GM12878 (cell line): ENCODE measurements around the gene SUGP1. TPM values are rescaled to one million over a fixed set of nuclear protein-coding genes. Genes with fewer than 3 reads are reported as not detected.

Experiments used
- ATAC-seq: fragments of 200-7000 bp; cut with Tn5 transposase; 3 replicates; pipeline ENCODE4 v1.9.1; 2020; ENCODE audit warnings: mild to moderate bottlenecking, moderate library complexity
- BruUV-seq: library from RNA; stranded (reverse); fragments of 400-500 nt; replicated peaks from 2 replicates; lab custom pipeline; 2021; lab: Mats Ljungman, UMichigan
- CTCF ChIA-PET: fragments of 300-600 bp; sonication (Branson Sonifier 250); formaldehyde crosslinking; extraction: SDS; loops from one replicate; lab custom pipeline; 2021; ENCODE audit warnings: inconsistent platforms; lab: Yijun Ruan, JAX
- POLR2A ChIA-PET: fragments of 350-600 bp; formaldehyde crosslinking; extraction: SDS; loops from one replicate; lab custom pipeline; 2021; ENCODE audit warnings: inconsistent platforms; lab: Charles Lee
- RAD21 ChIA-PET: fragments of 300-600 bp; sonication (Branson Sonifier 250); formaldehyde crosslinking; loops from one replicate; lab custom pipeline; 2023; ENCODE audit warnings: antibody characterized with exemption; ENCODE audit not compliant: unreplicated experiment; lab: Charles Lee
- SMC1A ChIA-PET: fragments of 300-600 bp; sonication (Branson Sonifier 250); formaldehyde crosslinking; loops from one replicate; lab custom pipeline; 2023; ENCODE audit not compliant: unreplicated experiment, uncharacterized antibody; lab: Charles Lee
- DNase-seq: peaks from one replicate; pipeline ENCODE4 v3.0.0-alpha.2; 2011; ENCODE audit warnings: low read depth, low spot score
- FAIRE-seq: peaks from 3 replicates; lab custom pipeline; 2011; peaks lifted over from hg19 to GRCh38; lab: Jason Lieb, UNC
- H2AFZ ChIP-seq: 2 replicates; pipeline ENCODE4 v1.6.0; 2011; ENCODE audit warnings: low read depth, low read length, control low read depth; ENCODE audit not compliant: control insufficient read depth
- H3K27ac ChIP-seq: 2 replicates; pipeline ENCODE4 v1.5.1; 2011; ENCODE audit warnings: control low read depth; ENCODE audit not compliant: control insufficient read depth, insufficient read depth
- H3K27me3 ChIP-seq, 2 experiments: replicated peaks in 1 of 2; 2 replicates each; pipeline versions ENCODE4 v1.6.0 to v1.6.1; 2011; ENCODE audit warnings: low read length in 1 of 2; ENCODE audit not compliant: control insufficient read depth in 2 of 2, insufficient read depth in 2 of 2
- H3K36me3 ChIP-seq, 2 experiments: 2 replicates each; pipeline ENCODE4 v1.5.1; 2011; ENCODE audit warnings: low read length in 1 of 2; ENCODE audit not compliant: control insufficient read depth in 2 of 2, insufficient read depth in 2 of 2
- H3K4me1 ChIP-seq: 2 replicates; pipeline ENCODE4 v1.6.1; 2011; ENCODE audit warnings: mild to moderate bottlenecking, low read length, moderate library complexity, mixed read lengths; ENCODE audit not compliant: control insufficient read depth, insufficient read depth
- H3K4me2 ChIP-seq: 2 replicates; pipeline ENCODE4 v1.6.0; 2011; ENCODE audit warnings: control low read depth; ENCODE audit not compliant: control insufficient read depth, insufficient read depth
- H3K4me3 ChIP-seq: fragments of 200-600 bp; sonication (generic); 2 replicates; pipeline ENCODE4 v1.5.1; 2016
- H3K79me2 ChIP-seq: 2 replicates; pipeline ENCODE4 v1.6.0; 2011; ENCODE audit warnings: low read length; ENCODE audit not compliant: control insufficient read depth, insufficient read depth
- H3K9ac ChIP-seq: 2 replicates; pipeline ENCODE4 v1.8.0; 2011; ENCODE audit warnings: low read length, control low read depth, mixed read lengths; ENCODE audit not compliant: control insufficient read depth, insufficient read depth
- H3K9me3 ChIP-seq: replicated peaks from 3 replicates; pipeline ENCODE4 v1.5.1; 2011; ENCODE audit warnings: mild to moderate bottlenecking, low read length; ENCODE audit not compliant: control insufficient read depth, insufficient read depth
- H4K20me1 ChIP-seq: 2 replicates; pipeline ENCODE4 v1.6.0; 2011; ENCODE audit not compliant: control insufficient read depth, insufficient read depth
- CBX5 ChIP-seq: sonication (generic); IDR thresholded peaks from 2 replicates; pipeline ENCODE4 v1.6.1; 2016; ENCODE audit warnings: low read depth, moderate library complexity, mild to moderate bottlenecking, inconsistent platforms
- CHD4 ChIP-seq: fragments of 200-600 bp; sonication (generic); IDR thresholded peaks from 2 replicates; pipeline ENCODE4 v1.6.1; 2016; ENCODE audit warnings: mild to moderate bottlenecking
- E2F4 ChIP-seq: IDR thresholded peaks from 2 replicates; pipeline ENCODE4 v1.6.1; 2012; ENCODE audit warnings: low read depth, low read length, improper control_type of control experiment
- GATAD2B ChIP-seq: fragments of 450-650 bp; conservative IDR thresholded peaks from 2 replicates; pipeline ENCODE4 v1.6.1; 2017; ENCODE audit warnings: low read depth, mild to moderate bottlenecking, moderate library complexity
- IRF5 ChIP-seq: fragments of 450-650 bp; IDR thresholded peaks from 2 replicates; pipeline ENCODE4 v1.6.1; 2017; ENCODE audit warnings: borderline replicate concordance
- KLF5 ChIP-seq: fragments of 450-650 bp; IDR thresholded peaks from 2 replicates; pipeline ENCODE4 v1.6.1; 2014; ENCODE audit warnings: mild to moderate bottlenecking; ENCODE audit not compliant: partially characterized antibody
- NBN ChIP-seq: fragments of 450-650 bp; IDR thresholded peaks from 2 replicates; pipeline ENCODE4 v1.6.1; 2016
- NFYB ChIP-seq: IDR thresholded peaks from 2 replicates; pipeline ENCODE4 v1.6.1; 2011; ENCODE audit warnings: low read depth, mild to moderate bottlenecking, low read length, improper control_type of control experiment, moderate library complexity; ENCODE audit not compliant: insufficient read depth
- SMAD5 ChIP-seq: IDR thresholded peaks from 2 replicates; pipeline ENCODE4 v1.6.1; 2016; ENCODE audit warnings: antibody characterized with exemption, low read depth
- TAF1 ChIP-seq: IDR thresholded peaks from 2 replicates; pipeline ENCODE4 v1.6.1; 2011; ENCODE audit warnings: mild to moderate bottlenecking, low read depth, low read length, borderline replicate concordance
- YBX1 ChIP-seq: fragments of 450-650 bp; IDR thresholded peaks from 2 replicates; pipeline ENCODE4 v1.6.1; 2016; ENCODE audit warnings: antibody characterized with exemption
- ZNF217 ChIP-seq: fragments of 450-650 bp; IDR thresholded peaks from 2 replicates; pipeline ENCODE4 v1.6.1; 2017; ENCODE audit warnings: antibody characterized with exemption, mild to moderate bottlenecking
- ZNF592 ChIP-seq: fragments of 450-650 bp; IDR thresholded peaks from 2 replicates; pipeline ENCODE4 v1.6.1; 2017; ENCODE audit warnings: mild to moderate bottlenecking, moderate library complexity
- WGBS: methylation state at CpG from one replicate; pipeline ENCODE4 v1.1.6; 2016; ENCODE audit warnings: low lambda C conversion rate; ENCODE audit not compliant: insufficient replicate concordance, insufficient coverage; ENCODE audit errors: missing lambda C conversion rate; 5-methylcytosine and 5-hydroxymethylcytosine counted together
- in situ Hi-C: fragments of 300-500 bp; cut with MboI; formaldehyde crosslinking; loops from 9 replicates; pipeline ENCODE4 v1.14.3; 2018; ENCODE audit warnings: mixed read lengths
- intact Hi-C: fragments of 100-400 bp; cut with micrococcal nuclease; formaldehyde crosslinking; loops from one replicate; pipeline ENCODE4 v1.14.2; 2022; ENCODE audit not compliant: unreplicated experiment
- polyA plus RNA-seq, 11 experiments: library from polyadenylated mRNA; depleted of rRNA in 4 of 11; unstranded in 6 of 11; stranded (reverse) in 5 of 11; fragments of >200 nt; fragmentation: Nextera tagmentation in 4 of 11; fragmentation: Illumina TruSeq in 1 of 11; extraction: Ambion mirVana in 4 of 11; extraction: Trizol in 1 of 11; gene quantifications; 1 replicate in 1 of 11; 2 replicates in 10 of 11; pipeline versions ENCODE4 v1.2.1 to v1.2.3, GENCODE V29; 2011 to 2016; ENCODE audit warnings: inconsistent platforms in 2 of 11, missing spikeins in 2 of 11, low read depth in 1 of 11
- total RNA-seq, 4 experiments: library from RNA; depleted of rRNA in 3 of 4; stranded (reverse); fragments of >200 nt in 3 of 4; fragmentation: Illumina TruSeq in 1 of 4; extraction: Trizol in 1 of 4; gene quantifications; 2 replicates each; pipeline versions ENCODE4 v1.2.1 to v1.2.3, GENCODE V29; 2013 to 2021

Gene SUGP1
- total and polyA plus RNA-seq, 10 of the 15 experiments (the other 5 are each of a cell fraction or from before 2014, with no cell fraction given) = 1.6 to 70.2 (median 38.4) TPM

GRCh38 chr19:19269952-19270694 is 50.2 kb downstream of the SUGP1 start (continued):
- TF ChIP-seq KLF5 = no peak

GRCh38 chr19:19268453-19269385 is 51.6 kb downstream of the SUGP1 start:
- no peak for TF ChIP-seq SMAD5
- TF ChIP-seq NFYB = no peak
- TF ChIP-seq YBX1 = no peak
- TF ChIP-seq NBN = no peak
- TF ChIP-seq CHD4 = no peak
- no peak for TF ChIP-seq ZNF217
- no peak for TF ChIP-seq TAF1
- TF ChIP-seq IRF5 = no peak
- no peak for TF ChIP-seq GATAD2B
- no peak for TF ChIP-seq E2F4
- no peak for TF ChIP-seq CBX5
- no peak for TF ChIP-seq ZNF592
- RAD21 ChIA-PET = no interaction called here
- ATAC-seq (no peak), DNase-seq (no peak), FAIRE-seq (no peak)
- H2AFZ ChIP-seq = no peak overlapping the region
- CTCF ChIA-PET = no interaction called here
- POLR2A ChIA-PET = no interaction called here
- no TSS peak for BruUV-seq
- 63% methylated on average over 10 of the region's 10 CpGs for WGBS
- in situ Hi-C loops (no loop called here), intact Hi-C loops (no loop called here)
- no peaks in the 10 kb centered on the region for H3K4me1 ChIP-seq
- H3K36me3 ChIP-seq = no peaks in the 10 kb centered on the region
- H3K9ac ChIP-seq = no peak overlapping the region
- no peak overlapping the region for H3K27ac ChIP-seq
- H3K27me3 ChIP-seq = peaks cover 0 to 2% of the 10 kb centered on the region in 2 experiments; a peak in 3 of 4 replicates
- SMC1A ChIA-PET = no interaction called here
- H3K4me2 ChIP-seq = no peak overlapping the region
- H3K79me2 ChIP-seq = no peaks in the 10 kb centered on the region
- H3K9me3 ChIP-seq = no peaks in the 10 kb centered on the region
- H3K4me3 ChIP-seq = no peak overlapping the region
- no peaks in the 10 kb centered on the region for H4K20me1 ChIP-seq
